C4-2B (cell line): ENCODE data around the gene OSBPL6.

ENCODE experiments used
- CTCF ChIP-seq: fragments of 450-650 bp; conservative IDR thresholded peaks from 2 replicates; pipeline ENCODE4 v1.5.1; 2017; ENCODE audit warnings: mild to moderate bottlenecking
- ZFX ChIP-seq: fragments of 450-650 bp; IDR thresholded peaks from 2 replicates; pipeline ENCODE4 v1.6.1; 2017

DNA sequence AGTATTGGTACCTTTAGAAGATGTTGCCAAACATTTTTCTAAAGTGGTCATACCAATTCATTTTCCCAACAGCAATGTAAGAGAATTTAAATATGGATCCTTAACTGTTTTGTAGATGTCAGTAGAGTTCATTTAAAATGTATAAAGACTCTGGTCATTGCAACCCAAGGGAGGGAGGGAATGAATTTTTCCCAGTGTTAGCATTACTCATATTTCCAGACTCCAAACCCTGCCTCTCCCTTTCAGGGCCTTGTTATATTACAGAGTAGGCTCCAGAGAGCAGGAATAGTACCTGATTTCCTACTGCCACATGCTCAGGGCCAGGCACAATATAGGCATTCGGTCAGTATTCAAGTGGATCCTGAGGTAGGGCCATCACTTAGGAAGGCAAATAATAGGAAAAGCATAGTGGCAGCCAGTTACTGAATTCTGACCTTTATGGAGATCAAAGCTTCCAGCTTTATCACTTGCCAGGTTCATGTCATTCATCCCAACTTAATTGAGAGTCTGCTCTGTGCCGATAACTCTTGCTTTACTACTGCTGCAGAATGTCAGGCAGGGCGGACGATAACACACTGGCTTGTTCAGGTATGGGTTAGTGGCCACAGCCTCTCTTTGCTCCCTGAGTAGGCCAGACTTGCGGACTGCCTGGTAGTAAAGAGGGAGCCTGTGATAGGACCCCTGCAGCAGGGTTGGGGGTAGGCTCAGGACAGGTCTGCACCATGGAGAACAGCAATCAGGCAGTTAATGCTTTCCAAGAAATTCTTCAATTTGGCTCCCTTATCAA, 75.3 kb downstream of the OSBPL6 start:
- no peak for TF ChIP-seq CTCF
- no peak for TF ChIP-seq ZFX
